Testis (tissue), 3 donors: Measurements from ENCODE around the gene GSTO2. TPM values are rescaled to one million over a fixed set of nuclear protein-coding genes. Genes with fewer than 3 reads are reported as not detected.

Source experiments
- DNase-seq: peaks from one replicate; pipeline ENCODE4 v3.0.0-alpha.2; 2019
- H3K27ac ChIP-seq, 2 donors: fragments of 200-600 bp; sonication (generic); one replicate each; pipeline ENCODE4 v1.5.1; 2019
- H3K27me3 ChIP-seq: fragments of 200-600 bp; sonication (generic); one replicate; pipeline ENCODE4 v1.5.1; 2019
- H3K36me3 ChIP-seq: fragments of 200-600 bp; sonication (generic); one replicate; pipeline ENCODE4 v1.5.1; 2017; ENCODE audit warnings: low read depth; ENCODE audit errors: missing control alignments
- H3K4me1 ChIP-seq: fragments of 200-600 bp; sonication (generic); one replicate; pipeline ENCODE4 v1.5.1; 2019
- H3K4me3 ChIP-seq, 2 donors: fragments of 200-600 bp; sonication (generic); one replicate each; pipeline ENCODE4 v1.5.1; 2017 to 2019
- H3K9me3 ChIP-seq: fragments of 200-600 bp; sonication (generic); one replicate; pipeline ENCODE4 v1.5.1; 2017
- POLR2A ChIP-seq: fragments of 450-650 bp; IDR thresholded peaks from one replicate; pipeline ENCODE4 v1.6.1; 2017; ENCODE audit warnings: antibody characterized with exemption, mild to moderate bottlenecking, moderate library complexity
- WGBS, 2 donors: methylation state at CpG; one replicate each; pipeline ENCODE4 v1.1.5; 2018; 5-methylcytosine and 5-hydroxymethylcytosine counted together
- intact Hi-C: fragments of 100-400 bp; cut with DNase I; formaldehyde crosslinking; loops from one replicate; pipeline ENCODE4 v1.15.1; 2023; ENCODE audit warnings: low total_unique reads
- polyA plus RNA-seq: library from polyadenylated mRNA; stranded (reverse); fragments of 350-450 nt; fragmentation: Illumina TruSeq; extraction: RNeasy Lipid Tissue Mini Kit (QIAGEN cat#74804); gene quantifications from one replicate; pipeline ENCODE4 v1.2.3, GENCODE V29; 2014; ENCODE audit warnings: low read depth, low replicate concordance; ENCODE audit not compliant: insufficient read depth
- total RNA-seq, 2 donors: library from RNA; depleted of rRNA; stranded (reverse); fragments of >200 nt; gene quantifications; one replicate each; pipeline ENCODE4 v1.2.3, GENCODE V29; 2016
- TF ChIP-seq, protein P1 (sequence below), 3 experiments: fragments of 450-650 bp in 2 of 3; fragments of 200-600 bp in 1 of 3; sonication (generic) in 1 of 3; IDR thresholded peaks; one replicate each; pipeline ENCODE4 v1.5.1; 2016 to 2019; ENCODE audit warnings: antibody characterized with exemption in 3 of 3, mild to moderate bottlenecking in 2 of 3, moderate library complexity in 1 of 3

GSTO2 gene
- total and polyA plus RNA-seq, 3 donors from 2014 or later: 28.9 to 53.7 (median 51.7) TPM

DNA sequence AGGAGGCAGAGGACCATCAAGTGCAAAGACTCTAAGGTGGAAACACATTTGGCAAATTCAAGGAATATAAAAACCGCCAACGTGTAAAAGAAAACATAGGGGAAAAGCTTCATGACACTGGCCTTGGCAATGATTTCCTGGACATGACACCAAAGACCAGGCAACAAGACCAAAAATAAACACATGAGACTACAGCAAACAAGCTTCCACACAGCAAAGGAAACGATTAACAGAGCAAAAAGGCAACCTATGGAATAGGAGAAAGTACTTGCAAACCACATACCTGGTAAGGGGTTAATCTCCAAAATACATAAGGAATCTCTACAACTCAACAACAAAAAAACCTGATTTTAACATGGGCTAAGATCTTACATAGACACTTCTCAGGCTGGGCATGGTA is 10.8 kb upstream of the GSTO2 start:
- Histone ChIP-seq H3K4me1 (peaks cover 10% of the 10 kb centered on the region), H3K4me3 (no peak overlapping the region), H3K27ac (no peak overlapping the region), H3K36me3 (no peaks in the 10 kb centered on the region), H3K27me3 (no peaks in the 10 kb centered on the region), H3K9me3 (no peaks in the 10 kb centered on the region)
- no peak for TF ChIP-seq POLR2A
- TF ChIP-seq, protein P1, sequence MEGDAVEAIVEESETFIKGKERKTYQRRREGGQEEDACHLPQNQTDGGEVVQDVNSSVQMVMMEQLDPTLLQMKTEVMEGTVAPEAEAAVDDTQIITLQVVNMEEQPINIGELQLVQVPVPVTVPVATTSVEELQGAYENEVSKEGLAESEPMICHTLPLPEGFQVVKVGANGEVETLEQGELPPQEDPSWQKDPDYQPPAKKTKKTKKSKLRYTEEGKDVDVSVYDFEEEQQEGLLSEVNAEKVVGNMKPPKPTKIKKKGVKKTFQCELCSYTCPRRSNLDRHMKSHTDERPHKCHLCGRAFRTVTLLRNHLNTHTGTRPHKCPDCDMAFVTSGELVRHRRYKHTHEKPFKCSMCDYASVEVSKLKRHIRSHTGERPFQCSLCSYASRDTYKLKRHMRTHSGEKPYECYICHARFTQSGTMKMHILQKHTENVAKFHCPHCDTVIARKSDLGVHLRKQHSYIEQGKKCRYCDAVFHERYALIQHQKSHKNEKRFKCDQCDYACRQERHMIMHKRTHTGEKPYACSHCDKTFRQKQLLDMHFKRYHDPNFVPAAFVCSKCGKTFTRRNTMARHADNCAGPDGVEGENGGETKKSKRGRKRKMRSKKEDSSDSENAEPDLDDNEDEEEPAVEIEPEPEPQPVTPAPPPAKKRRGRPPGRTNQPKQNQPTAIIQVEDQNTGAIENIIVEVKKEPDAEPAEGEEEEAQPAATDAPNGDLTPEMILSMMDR (IDR thresholded peaks at IDR 0.05): no peak
- WGBS, 2 donors: 76 to 82% methylated on average over 3 of the region's 3 CpGs
- intact Hi-C loops: no loop called here
- DNase-seq: no peak

DNA sequence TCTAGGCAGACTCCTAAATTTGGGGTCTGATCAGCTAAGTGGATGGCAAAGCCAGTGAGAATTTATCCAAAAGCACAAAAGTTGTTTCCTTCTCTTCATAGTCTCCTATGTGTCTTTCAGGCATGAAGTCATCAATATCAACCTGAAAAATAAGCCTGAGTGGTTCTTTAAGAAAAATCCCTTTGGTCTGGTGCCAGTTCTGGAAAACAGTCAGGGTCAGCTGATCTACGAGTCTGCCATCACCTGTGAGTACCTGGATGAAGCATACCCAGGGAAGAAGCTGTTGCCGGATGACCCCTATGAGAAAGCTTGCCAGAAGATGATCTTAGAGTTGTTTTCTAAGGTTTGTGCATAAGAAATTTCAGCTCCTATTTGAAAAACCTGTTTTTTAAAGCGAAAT is 9.5 kb upstream of the GSTO2 start:
- no peaks in the 10 kb centered on the region for H3K36me3 ChIP-seq
- intact Hi-C loops: no loop called here
- no peak overlapping the region for H3K4me3 ChIP-seq
- DNase-seq: no peak
- H3K27ac ChIP-seq: no peak overlapping the region
- H3K4me1 ChIP-seq: peaks cover 10% of the 10 kb centered on the region
- no peaks in the 10 kb centered on the region for H3K27me3 ChIP-seq
- no peaks in the 10 kb centered on the region for H3K9me3 ChIP-seq
- whole genome bisulfite sequencing, 2 donors: 92 to 96% methylated on average over 3 of the region's 3 CpGs
- TF ChIP-seq, protein P1 (IDR thresholded peaks at IDR 0.05): no peak
- no peak for TF ChIP-seq POLR2A

DNA sequence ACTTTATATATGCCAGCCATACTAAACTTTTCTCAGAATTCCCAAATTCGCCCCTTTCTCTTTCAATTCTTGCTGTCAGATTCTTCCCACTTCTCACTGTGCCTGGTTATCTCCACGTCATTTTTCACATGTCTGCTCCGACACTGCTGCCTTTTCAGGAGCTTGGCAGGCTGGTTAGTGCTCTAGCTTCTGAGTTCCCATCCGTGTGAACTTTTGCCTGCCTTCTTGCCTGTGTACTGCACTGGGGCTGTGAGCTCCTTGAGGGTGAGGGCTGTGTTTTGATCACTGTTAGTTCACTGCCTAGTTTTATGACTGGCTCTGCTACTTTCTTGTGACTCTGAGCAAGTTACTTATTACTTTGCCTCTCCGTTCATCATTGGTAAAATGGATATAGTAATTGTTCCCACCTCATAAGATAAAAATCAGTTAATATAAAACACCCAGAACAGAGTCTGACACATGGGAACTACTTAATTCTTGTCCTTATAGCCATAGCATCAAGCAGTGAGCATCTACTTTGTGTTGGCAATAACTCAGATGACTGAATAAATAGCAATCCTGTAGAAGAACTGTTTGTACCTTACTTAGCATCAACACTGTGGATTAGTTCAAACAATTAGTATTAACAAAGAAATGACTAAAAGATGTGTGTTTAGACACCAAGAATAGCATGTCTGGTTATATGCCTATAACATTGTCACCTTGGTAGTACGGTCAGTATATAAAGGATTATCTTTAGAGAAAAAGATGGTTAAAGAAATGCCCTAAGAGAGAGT is 8.8 kb upstream of the GSTO2 start:
- H3K36me3 ChIP-seq: no peaks in the 10 kb centered on the region
- no peak overlapping the region for H3K27ac ChIP-seq
- peaks cover 10% of the 10 kb centered on the region for H3K4me1 ChIP-seq
- 78 to 83% methylated on average over 6 of the region's 6 CpGs for WGBS, 2 donors
- H3K4me3 ChIP-seq: no peak overlapping the region
- DNase-seq: no peak
- TF ChIP-seq, protein P1 (IDR thresholded peaks at IDR 0.05): no peak
- TF ChIP-seq POLR2A: no peak
- H3K9me3 ChIP-seq: no peaks in the 10 kb centered on the region
- H3K27me3 ChIP-seq: no peaks in the 10 kb centered on the region
- intact Hi-C loops: no loop called here

DNA sequence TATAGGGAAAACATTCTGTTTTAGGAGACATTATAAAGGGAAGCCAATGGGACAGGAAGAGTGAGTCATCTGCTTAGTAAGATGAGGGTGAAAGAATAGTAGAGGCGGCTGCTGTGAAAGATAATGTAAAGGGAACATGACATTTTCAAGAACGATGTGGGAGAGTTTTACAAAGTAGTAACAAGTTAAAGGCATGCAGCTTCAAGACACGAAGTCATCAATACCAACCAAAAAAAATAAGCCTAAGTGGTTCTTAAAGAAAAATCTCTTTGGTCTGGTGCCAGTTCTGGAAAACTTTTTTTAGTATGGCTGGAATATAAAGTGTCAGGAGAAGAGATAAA is 8.2 kb upstream of the GSTO2 start:
- H3K9me3 ChIP-seq: no peaks in the 10 kb centered on the region
- TF ChIP-seq POLR2A: no peak
- TF ChIP-seq, protein P1 (IDR thresholded peaks at IDR 0.05): no peak
- no peaks in the 10 kb centered on the region for H3K27me3 ChIP-seq
- intact Hi-C loops: no loop called here
- H3K36me3 ChIP-seq: no peaks in the 10 kb centered on the region
- no peak for DNase-seq
- H3K4me1 ChIP-seq: peaks cover 9% of the 10 kb centered on the region
- H3K27ac ChIP-seq: no peak overlapping the region
- 24 to 35% methylated on average over 3 of the region's 3 CpGs for WGBS, 2 donors
- no peak overlapping the region for H3K4me3 ChIP-seq

DNA sequence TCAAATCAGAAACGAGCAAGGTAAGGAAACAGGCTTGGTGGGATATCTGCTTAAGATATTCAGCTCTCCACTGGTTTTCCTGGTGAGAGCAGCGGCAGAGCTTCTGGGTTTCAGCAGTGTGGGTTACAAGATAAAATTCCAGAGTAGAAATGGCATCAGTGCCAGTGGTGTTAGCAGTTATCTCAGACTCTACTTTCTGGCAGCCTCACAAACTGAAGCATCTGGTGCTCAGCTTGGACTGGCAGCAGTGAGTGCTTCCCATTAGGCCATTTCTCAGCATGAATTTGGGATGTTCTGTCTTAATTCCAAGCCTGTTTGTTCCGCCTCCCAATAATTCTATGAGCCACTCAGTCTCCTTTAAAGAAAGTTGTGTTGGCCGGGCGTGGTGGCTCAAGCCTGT is 6.9 kb upstream of the GSTO2 start:
- no peaks in the 10 kb centered on the region for H3K36me3 ChIP-seq
- H3K27me3 ChIP-seq: no peaks in the 10 kb centered on the region
- intact Hi-C loops: no loop called here
- no peak for TF ChIP-seq POLR2A
- TF ChIP-seq, protein P1 (IDR thresholded peaks at IDR 0.05): no peak
- no peak overlapping the region for H3K4me3 ChIP-seq
- H3K4me1 ChIP-seq: no peaks in the 10 kb centered on the region
- DNase-seq: no peak
- no peaks in the 10 kb centered on the region for H3K9me3 ChIP-seq
- H3K27ac ChIP-seq: no peak overlapping the region
- WGBS, 2 donors: 74 to 80% methylated on average over 5 of the region's 5 CpGs
